PFSK-1 (cell line): ENCODE data around the gene RAB31.

Source experiments
- FOXP2 ChIP-seq: optimal IDR thresholded peaks from 2 replicates; pipeline ENCODE3; 2011; ENCODE audit warnings: borderline replicate concordance, control low read depth, inconsistent platforms; ENCODE audit not compliant: insufficient read depth; ENCODE audit errors: extremely low read length, extremely low read depth
- POLR2AphosphoS5 ChIP-seq: IDR thresholded peaks from 2 replicates; pipeline ENCODE4 v1.6.1; 2012; ENCODE audit warnings: low read depth, mild to moderate bottlenecking, control low read depth, low read length, moderate library complexity
- REST ChIP-seq, 2 experiments: IDR thresholded peaks; 2 replicates each; pipeline versions ENCODE4 v1.6.1 to v1.8.0; 2011 to 2012; ENCODE audit warnings: low read depth in 2 of 2, low read length in 2 of 2, control low read depth in 1 of 2, inconsistent platforms in 1 of 2, mild to moderate bottlenecking in 1 of 2, moderate library complexity in 1 of 2; ENCODE audit not compliant: insufficient read depth in 1 of 2
- SIN3A ChIP-seq: IDR thresholded peaks from 2 replicates; pipeline ENCODE4 v1.6.1; 2012; ENCODE audit warnings: mild to moderate bottlenecking, low read length, moderate library complexity, borderline replicate concordance; ENCODE audit not compliant: insufficient read depth
- TAF1 ChIP-seq: IDR thresholded peaks from 2 replicates; pipeline ENCODE4 v1.6.1; 2012; ENCODE audit warnings: low read length, control low read depth, borderline replicate concordance; ENCODE audit not compliant: insufficient read depth

GRCh38 chr18:9666548-9666947 is 41.6 kb upstream of the RAB31 start:
- TF ChIP-seq REST (IDR thresholded peaks at IDR 0.05; ENCODE audit: insufficient read depth in 1 of 2, low read depth in 2 of 2, low read length in 2 of 2) (no peak), POLR2AphosphoS5 (no peak), TAF1 (no peak), SIN3A (no peak), FOXP2 (no peak)
